IgD-negative memory B cell (primary cell): ENCODE results near the gene TBC1D4. TPM values are rescaled to one million over a fixed set of nuclear protein-coding genes. Genes with fewer than 3 reads are reported as not detected.

Experiments
- H3K27ac Mint-ChIP-seq, 3 donors: one replicate each; pipeline ENCODE4 v1.8.0; 2020 to 2022; ENCODE audit warnings: mild to moderate bottlenecking in 3 of 3, mixed read lengths in 3 of 3, moderate library complexity in 1 of 3
- H3K27me3 Mint-ChIP-seq: one replicate; pipeline ENCODE4 v1.8.0; 2021; ENCODE audit warnings: mixed read lengths
- H3K36me3 Mint-ChIP-seq: one replicate; pipeline ENCODE4 v1.8.0; 2020; ENCODE audit warnings: mild to moderate bottlenecking, mixed read lengths
- H3K4me1 Mint-ChIP-seq, 3 donors: one replicate each; pipeline ENCODE4 v1.8.0; 2020 to 2022; ENCODE audit warnings: mixed read lengths in 3 of 3, mild to moderate bottlenecking in 1 of 3
- H3K4me3 Mint-ChIP-seq, 4 donors: one replicate each; pipeline ENCODE4 v1.8.0; 2020 to 2022; ENCODE audit warnings: mild to moderate bottlenecking in 4 of 4, mixed read lengths in 4 of 4, moderate library complexity in 3 of 4
- H3K9me3 Mint-ChIP-seq, 3 donors: one replicate each; pipeline ENCODE4 v1.8.0; 2020 to 2021; ENCODE audit warnings: mixed read lengths in 3 of 3, mild to moderate bottlenecking in 1 of 3
- polyA plus RNA-seq: library from polyadenylated mRNA; unstranded; fragments of 300-500 nt; fragmentation: Illumina TruSeq; gene quantifications from one replicate; pipeline ENCODE4 v1.2.3, GENCODE V29; 2021

The TBC1D4 gene
- polyA plus RNA-seq, 1 donor from 2014 or later = 1.6 TPM

GRCh38 chr13:75474956-75475355, 7.0 kb downstream of the TBC1D4 start:
- Mint-ChIP-seq H3K27me3 (peaks cover 18% of the 10 kb centered on the region), H3K9me3 (no peaks in the 10 kb centered on the region), H3K36me3 (no peaks in the 10 kb centered on the region), H3K4me1 (peaks cover 0 to 5% (median 0%) of the 10 kb centered on the region in 3 donors), H3K27ac (no peak overlapping the region), H3K4me3 (no peak overlapping the region)

- Mint-ChIP-seq H3K9me3 (no peaks in the 10 kb centered on the region), H3K4me3 (no peak overlapping the region), H3K27me3 (peaks cover 7% of the 10 kb centered on the region), H3K27ac (no peak overlapping the region), H3K36me3 (no peaks in the 10 kb centered on the region), H3K4me1 (no peaks in the 10 kb centered on the region)
Observed at GRCh38 chr13:75473468-75473867, 8.5 kb downstream of the TBC1D4 start.

DNA sequence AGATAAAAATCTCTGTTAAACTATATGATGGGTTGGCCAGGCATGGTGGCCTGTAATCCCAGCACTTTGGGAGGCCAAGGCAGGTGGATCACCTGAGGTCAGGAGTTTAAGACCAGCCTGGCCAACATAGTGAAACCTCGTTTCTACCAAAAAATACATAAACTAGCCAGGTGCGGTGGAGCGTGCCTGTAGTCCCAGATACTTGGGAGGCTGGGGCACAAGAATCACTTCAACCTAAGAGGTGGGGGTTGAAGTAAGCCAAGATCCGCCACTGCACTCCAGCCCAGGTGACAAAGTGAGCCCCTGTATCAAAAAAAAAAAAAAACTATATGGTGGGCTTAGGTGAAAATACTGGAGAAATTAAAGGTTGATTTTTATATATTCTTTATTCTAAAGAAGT, 11.3 kb downstream of the TBC1D4 start:
- Mint-ChIP-seq H3K4me3 (no peak overlapping the region), H3K4me1 (no peaks in the 10 kb centered on the region)

GRCh38 chr13:75469047-75469446, 12.9 kb downstream of the TBC1D4 start:
- no peaks in the 10 kb centered on the region for H3K4me1 Mint-ChIP-seq
- no peaks in the 10 kb centered on the region for H3K36me3 Mint-ChIP-seq
- H3K9me3 Mint-ChIP-seq = peaks cover 0 to 4% (median 0%) of the 10 kb centered on the region in 3 donors
- H3K4me3 Mint-ChIP-seq = no peak overlapping the region
- no peak overlapping the region for H3K27ac Mint-ChIP-seq
- peaks cover 8% of the 10 kb centered on the region for H3K27me3 Mint-ChIP-seq

More for the DNA sequence above, 11.3 kb downstream of the TBC1D4 start:
- H3K27ac Mint-ChIP-seq = no peak overlapping the region
- peaks cover 3% of the 10 kb centered on the region for H3K27me3 Mint-ChIP-seq
- no peaks in the 10 kb centered on the region for H3K9me3 Mint-ChIP-seq
- no peaks in the 10 kb centered on the region for H3K36me3 Mint-ChIP-seq

DNA sequence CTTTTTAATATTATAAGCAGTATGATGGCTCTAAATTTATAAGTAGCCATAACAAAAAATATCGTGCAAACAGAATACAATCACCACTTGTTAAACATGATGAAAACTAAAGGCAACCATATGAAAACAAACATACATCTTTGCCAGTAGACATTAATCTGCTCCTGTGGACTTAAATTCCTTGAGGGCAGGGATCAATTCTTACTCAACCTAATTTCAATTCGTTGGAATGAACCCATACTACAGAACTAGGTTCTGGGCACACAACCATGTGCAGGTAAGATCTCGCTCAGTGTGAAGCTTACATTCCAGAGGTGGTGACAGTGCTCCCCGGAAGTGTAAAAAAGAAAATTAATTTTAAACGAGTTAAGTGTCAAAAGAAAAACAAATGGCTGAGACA, 13.4 kb downstream of the TBC1D4 start:
- H3K27ac Mint-ChIP-seq = no peak overlapping the region
- no peaks in the 10 kb centered on the region for H3K36me3 Mint-ChIP-seq
- peaks cover 0 to 4% (median 0%) of the 10 kb centered on the region in 3 donors for H3K9me3 Mint-ChIP-seq
- no peak overlapping the region for H3K4me3 Mint-ChIP-seq
- peaks cover 10% of the 10 kb centered on the region for H3K27me3 Mint-ChIP-seq
- H3K4me1 Mint-ChIP-seq = no peaks in the 10 kb centered on the region

DNA sequence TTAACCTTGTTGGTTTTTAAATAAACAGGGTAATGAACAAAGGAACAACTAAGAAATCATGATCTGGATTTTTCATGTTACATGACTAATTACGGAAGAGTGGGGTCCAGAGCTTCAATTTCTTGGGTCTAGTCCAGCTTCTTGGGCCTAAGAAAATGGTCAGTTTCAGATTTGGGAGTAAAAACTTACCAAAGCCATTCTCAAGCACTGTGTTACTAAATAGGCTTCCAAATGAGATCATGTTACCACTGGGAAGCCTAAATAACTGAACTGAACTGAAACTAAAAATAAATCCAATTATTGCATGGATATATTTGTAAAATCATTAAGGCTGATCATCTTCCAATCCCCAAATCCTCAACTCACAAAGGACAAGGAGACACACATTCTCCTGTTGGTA, 13.9 kb downstream of the TBC1D4 start:
- no peak overlapping the region for H3K27ac Mint-ChIP-seq
- no peaks in the 10 kb centered on the region for H3K36me3 Mint-ChIP-seq
- H3K27me3 Mint-ChIP-seq = peaks cover 10% of the 10 kb centered on the region
- no peaks in the 10 kb centered on the region for H3K4me1 Mint-ChIP-seq
- peaks cover 0 to 4% (median 0%) of the 10 kb centered on the region in 3 donors for H3K9me3 Mint-ChIP-seq
- no peak overlapping the region for H3K4me3 Mint-ChIP-seq

- Mint-ChIP-seq H3K4me1 (no peaks in the 10 kb centered on the region), H3K9me3 (peaks cover 0 to 4% (median 0%) of the 10 kb centered on the region in 3 donors), H3K4me3 (no peak overlapping the region), H3K27me3 (peaks cover 10% of the 10 kb centered on the region), H3K36me3 (no peaks in the 10 kb centered on the region), H3K27ac (no peak overlapping the region)
Observed at GRCh38 chr13:75467040-75467728, 14.8 kb downstream of the TBC1D4 start.

DNA sequence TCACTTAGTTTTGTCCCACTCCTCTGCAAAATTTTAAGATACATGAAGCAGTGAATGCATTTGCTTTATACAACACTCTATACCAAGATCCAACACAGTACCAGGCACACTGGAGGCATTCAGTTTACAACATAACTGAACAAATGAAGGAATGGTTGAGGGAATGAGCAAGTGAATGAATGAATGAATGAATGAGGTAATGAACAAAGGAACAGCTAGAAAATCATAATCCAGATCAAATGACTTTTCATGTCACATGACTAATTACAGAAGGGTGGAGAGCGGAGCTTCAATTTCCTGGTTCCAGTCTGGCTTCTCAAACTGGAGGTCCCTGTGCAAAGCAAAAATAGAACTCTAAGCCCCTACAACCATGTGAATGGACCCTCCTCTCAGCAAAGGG, 16.7 kb downstream of the TBC1D4 start:
- H3K36me3 Mint-ChIP-seq = no peaks in the 10 kb centered on the region

GRCh38 chr13:75461314-75461713, 20.7 kb downstream of the TBC1D4 start:
- no peak overlapping the region for H3K27ac Mint-ChIP-seq
- peaks cover 16% of the 10 kb centered on the region for H3K27me3 Mint-ChIP-seq
- H3K4me3 Mint-ChIP-seq = no peak overlapping the region
- H3K4me1 Mint-ChIP-seq = no peaks in the 10 kb centered on the region
- peaks cover 0 to 4% (median 0%) of the 10 kb centered on the region in 3 donors for H3K9me3 Mint-ChIP-seq
- no peaks in the 10 kb centered on the region for H3K36me3 Mint-ChIP-seq

More for the DNA sequence above, 16.7 kb downstream of the TBC1D4 start:
- H3K4me3 Mint-ChIP-seq = no peak overlapping the region
- H3K4me1 Mint-ChIP-seq = no peaks in the 10 kb centered on the region
- peaks cover 10% of the 10 kb centered on the region for H3K27me3 Mint-ChIP-seq
- no peak overlapping the region for H3K27ac Mint-ChIP-seq
- H3K9me3 Mint-ChIP-seq = peaks cover 0 to 4% (median 0%) of the 10 kb centered on the region in 3 donors

DNA sequence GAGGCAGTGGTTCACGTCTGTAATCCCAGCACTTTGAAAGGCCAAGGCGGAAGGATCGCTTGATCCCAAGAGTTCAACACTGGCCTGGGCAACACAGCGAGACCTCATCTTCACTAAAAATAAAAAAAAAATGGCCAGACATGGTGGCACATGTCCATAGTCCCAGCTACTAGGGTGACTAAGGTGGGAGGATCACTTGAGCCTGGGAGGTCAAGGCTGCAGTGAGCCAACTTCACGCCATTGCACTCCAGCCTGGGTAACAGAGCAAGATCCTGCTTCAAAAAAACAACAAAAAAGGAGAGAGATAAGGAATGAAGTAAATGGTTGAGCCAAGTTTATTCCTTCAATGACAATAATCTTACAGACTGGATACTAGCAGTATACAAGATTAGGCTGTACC, 21.3 kb downstream of the TBC1D4 start:
- no peak overlapping the region for H3K4me3 Mint-ChIP-seq
- H3K27me3 Mint-ChIP-seq = peaks cover 13% of the 10 kb centered on the region
- H3K27ac Mint-ChIP-seq = no peak overlapping the region
- H3K4me1 Mint-ChIP-seq = no peaks in the 10 kb centered on the region
- H3K36me3 Mint-ChIP-seq = no peaks in the 10 kb centered on the region
- peaks cover 0 to 4% (median 0%) of the 10 kb centered on the region in 3 donors for H3K9me3 Mint-ChIP-seq

GRCh38 chr13:75458696-75459422, 23.1 kb downstream of the TBC1D4 start:
- no peaks in the 10 kb centered on the region for H3K36me3 Mint-ChIP-seq
- H3K27me3 Mint-ChIP-seq = peaks cover 9% of the 10 kb centered on the region
- no peak overlapping the region for H3K27ac Mint-ChIP-seq
- H3K4me1 Mint-ChIP-seq = no peaks in the 10 kb centered on the region
- no peaks in the 10 kb centered on the region for H3K9me3 Mint-ChIP-seq
- no peak overlapping the region for H3K4me3 Mint-ChIP-seq

DNA sequence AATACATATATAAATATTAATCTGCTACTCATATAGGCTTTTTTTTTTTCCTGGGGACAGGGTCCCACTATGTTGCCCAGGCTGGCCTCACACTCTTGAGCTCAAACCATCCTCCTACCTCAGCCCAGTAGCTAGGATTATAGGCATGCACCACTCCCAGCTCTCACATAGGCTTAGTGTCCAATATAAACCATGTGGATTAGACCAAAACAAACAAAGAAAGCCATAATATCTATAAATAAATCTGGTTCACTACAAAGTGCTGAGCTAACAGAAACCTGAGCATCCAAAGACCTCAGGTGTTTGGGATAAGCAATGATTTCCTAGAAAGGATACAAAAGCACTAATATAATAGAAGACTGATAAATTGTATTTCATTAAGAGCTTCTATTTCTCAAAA, 26.0 kb downstream of the TBC1D4 start:
- Mint-ChIP-seq H3K4me3 (no peak overlapping the region), H3K27me3 (peaks cover 8% of the 10 kb centered on the region), H3K4me1 (no peaks in the 10 kb centered on the region), H3K9me3 (no peaks in the 10 kb centered on the region), H3K27ac (no peak overlapping the region), H3K36me3 (no peaks in the 10 kb centered on the region)

- Mint-ChIP-seq H3K9me3 (no peaks in the 10 kb centered on the region), H3K27ac (no peak overlapping the region), H3K4me3 (no peak overlapping the region), H3K4me1 (no peaks in the 10 kb centered on the region), H3K27me3 (peaks cover 8% of the 10 kb centered on the region), H3K36me3 (no peaks in the 10 kb centered on the region)
Observed at GRCh38 chr13:75454497-75454896, 27.5 kb downstream of the TBC1D4 start.

DNA sequence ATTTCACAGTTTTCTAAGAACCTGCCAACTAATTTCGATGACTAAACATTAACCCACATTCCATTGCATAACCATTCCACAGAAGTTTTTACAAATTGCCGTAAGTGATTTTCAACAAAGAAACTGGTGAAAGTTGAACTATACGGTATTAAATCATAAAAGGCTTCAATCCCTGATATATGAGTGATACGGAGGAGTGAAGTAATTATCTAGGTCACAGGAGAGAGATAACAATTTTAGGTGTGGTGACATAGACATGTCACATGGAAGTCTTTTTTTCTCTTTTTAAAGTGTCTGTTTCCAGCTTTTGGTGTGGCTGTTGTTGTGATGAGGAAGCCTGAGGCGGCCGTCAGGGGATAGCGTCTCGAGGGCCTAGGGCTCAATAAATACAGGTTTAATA, 29.4 kb downstream of the TBC1D4 start:
- H3K4me3 Mint-ChIP-seq = no peak overlapping the region

GRCh38 chr13:75447493-75447892, 34.5 kb downstream of the TBC1D4 start:
- H3K9me3 Mint-ChIP-seq = no peaks in the 10 kb centered on the region
- no peaks in the 10 kb centered on the region for H3K36me3 Mint-ChIP-seq
- peaks cover 4% of the 10 kb centered on the region for H3K27me3 Mint-ChIP-seq
- H3K4me1 Mint-ChIP-seq = peaks cover 0 to 5% (median 1%) of the 10 kb centered on the region in 3 donors
- no peak overlapping the region for H3K4me3 Mint-ChIP-seq
- H3K27ac Mint-ChIP-seq = no peak overlapping the region

More for the DNA sequence above, 29.4 kb downstream of the TBC1D4 start:
- Mint-ChIP-seq H3K9me3 (no peaks in the 10 kb centered on the region), H3K36me3 (no peaks in the 10 kb centered on the region), H3K27ac (no peak overlapping the region), H3K4me1 (peaks cover 0 to 5% (median 1%) of the 10 kb centered on the region in 3 donors), H3K27me3 (peaks cover 3% of the 10 kb centered on the region)

GRCh38 chr13:75446874-75447273, 35.1 kb downstream of the TBC1D4 start:
- Mint-ChIP-seq H3K36me3 (no peaks in the 10 kb centered on the region), H3K4me3 (no peak overlapping the region), H3K4me1 (peaks cover 0 to 5% (median 1%) of the 10 kb centered on the region in 3 donors), H3K27ac (no peak overlapping the region), H3K27me3 (peaks cover 4% of the 10 kb centered on the region), H3K9me3 (no peaks in the 10 kb centered on the region)
